T-helper 17 cell (primary cell): ENCODE measurements around the gene SNTA1. TPM values are rescaled to one million over a fixed set of nuclear protein-coding genes. Genes with fewer than 3 reads are reported as not detected.
A peak's percentile ranks its signal among the peaks of the same experiment; 100 is the strongest.
"Not testable (repeated sequence)": the region's sequence is repeated elsewhere in the genome, so short reads cannot be mapped to it uniquely, and the experiment has no call there.

Source experiments
- ATAC-seq: fragments of 150-1000 bp; cut with Tn5 transposase; 2 replicates; pipeline ENCODE4 v1.10.0; 2021; ENCODE audit warnings: mild to moderate bottlenecking, moderate library complexity
- DNase-seq, 3 donors: peaks; one replicate each; pipeline versions ENCODE4 v3.0.0 to v3.0.0-alpha.2; 2020 to 2021
- H3K9me3 ChIP-seq: one replicate; pipeline ENCODE4 v1.7.0; 2013; ENCODE audit warnings: low read length, mild to moderate bottlenecking; ENCODE audit not compliant: control insufficient read depth, poor library complexity, severe bottlenecking
- H3K27ac Mint-ChIP-seq: one replicate; pipeline ENCODE4 v1.8.0; 2022; ENCODE audit warnings: mild to moderate bottlenecking, moderate library complexity, mixed read lengths
- H3K27me3 Mint-ChIP-seq: one replicate; pipeline ENCODE4 v1.8.0; 2022; ENCODE audit warnings: mixed read lengths
- H3K36me3 Mint-ChIP-seq: one replicate; pipeline ENCODE4 v1.8.0; 2022; ENCODE audit warnings: low read depth, mixed read lengths
- H3K4me1 Mint-ChIP-seq: one replicate; pipeline ENCODE4 v1.8.0; 2022; ENCODE audit warnings: mild to moderate bottlenecking, mixed read lengths
- H3K4me3 Mint-ChIP-seq: one replicate; pipeline ENCODE4 v1.8.0; 2022; ENCODE audit warnings: mild to moderate bottlenecking, moderate library complexity, mixed read lengths
- total RNA-seq, 4 donors: library from RNA in 2 of 4; stranded (reverse) in 2 of 4; gene quantifications; one replicate each; pipeline ENCODE4 v1.2.3 and lab custom pipeline; 2022 to 2026

The SNTA1 gene
- total RNA-seq, 2 donors from 2014 or later: 5.6 to 6.6 TPM

GRCh38 chr20:33433465-33434234 is 9.9 kb downstream of the SNTA1 start:
- Mint-ChIP-seq H3K27me3 (no peaks in the 10 kb centered on the region), H3K27ac (no peak overlapping the region), H3K36me3 (peaks cover 2% of the 10 kb centered on the region)

GRCh38 chr20:33431797-33432381 is 11.7 kb downstream of the SNTA1 start:
- ATAC-seq: no peak
- no peak overlapping the region for H3K27ac Mint-ChIP-seq
- H3K27me3 Mint-ChIP-seq: no peaks in the 10 kb centered on the region
- H3K4me1 Mint-ChIP-seq: peaks cover 2% of the 10 kb centered on the region
- no peak overlapping the region for H3K4me3 Mint-ChIP-seq
- peaks cover 2% of the 10 kb centered on the region for H3K36me3 Mint-ChIP-seq
- no peak for DNase-seq
- no peaks in the 10 kb centered on the region for H3K9me3 ChIP-seq

More at GRCh38 chr20:33433465-33434234, 9.9 kb downstream of the SNTA1 start:
- DNase-seq (no peak), ATAC-seq (no peak)
- Mint-ChIP-seq H3K4me3 (no peak overlapping the region), H3K4me1 (peaks cover 2% of the 10 kb centered on the region)
- H3K9me3 ChIP-seq: no peaks in the 10 kb centered on the region

GRCh38 chr20:33423875-33424274 is 19.7 kb downstream of the SNTA1 start:
- not testable (repeated sequence) for H3K4me1 Mint-ChIP-seq, H3K27ac Mint-ChIP-seq, DNase-seq, ATAC-seq, H3K36me3 Mint-ChIP-seq, H3K4me3 Mint-ChIP-seq, H3K27me3 Mint-ChIP-seq, H3K9me3 ChIP-seq

GRCh38 chr20:33423141-33423834 is 20.3 kb downstream of the SNTA1 start:
- no peaks in the 10 kb centered on the region for H3K4me1 Mint-ChIP-seq

GRCh38 chr20:33419140-33419974 is 24.2 kb downstream of the SNTA1 start:
- Mint-ChIP-seq H3K27me3 (no peaks in the 10 kb centered on the region), H3K36me3 (no peaks in the 10 kb centered on the region), H3K4me3 (no peak overlapping the region), H3K4me1 (peaks cover 2% of the 10 kb centered on the region), H3K27ac (no peak overlapping the region)
- DNase-seq (no peak), ATAC-seq (no peak)
- H3K9me3 ChIP-seq: no peaks in the 10 kb centered on the region

More at GRCh38 chr20:33423141-33423834, 20.3 kb downstream of the SNTA1 start:
- DNase-seq (no peak), ATAC-seq (no peak)
- Mint-ChIP-seq H3K36me3 (no peaks in the 10 kb centered on the region), H3K27me3 (no peaks in the 10 kb centered on the region), H3K4me3 (no peak overlapping the region), H3K27ac (no peak overlapping the region)
- no peaks in the 10 kb centered on the region for H3K9me3 ChIP-seq

GRCh38 chr20:33418033-33418432 is 25.5 kb downstream of the SNTA1 start:
- DNase-seq: no peak
- H3K27me3 Mint-ChIP-seq: no peaks in the 10 kb centered on the region
- ATAC-seq: no peak

GRCh38 chr20:33415948-33416347 is 27.6 kb downstream of the SNTA1 start:
- Mint-ChIP-seq H3K27ac (no peak overlapping the region), H3K36me3 (peaks cover 6% of the 10 kb centered on the region), H3K4me3 (no peak overlapping the region), H3K4me1 (peaks cover 8% of the 10 kb centered on the region), H3K27me3 (no peaks in the 10 kb centered on the region)
- DNase-seq (no peak), ATAC-seq (no peak)
- H3K9me3 ChIP-seq: no peaks in the 10 kb centered on the region

More at GRCh38 chr20:33418033-33418432, 25.5 kb downstream of the SNTA1 start:
- no peaks in the 10 kb centered on the region for H3K36me3 Mint-ChIP-seq
- H3K4me1 Mint-ChIP-seq: peaks cover 2% of the 10 kb centered on the region
- no peaks in the 10 kb centered on the region for H3K9me3 ChIP-seq
- no peak overlapping the region for H3K4me3 Mint-ChIP-seq
- H3K27ac Mint-ChIP-seq: no peak overlapping the region

- no peak for DNase-seq
- Mint-ChIP-seq H3K4me3 (no peak overlapping the region), H3K4me1 (peaks cover 6% of the 10 kb centered on the region), H3K27ac (no peak overlapping the region), H3K27me3 (no peaks in the 10 kb centered on the region), H3K36me3 (peaks cover 6% of the 10 kb centered on the region)
- no peaks in the 10 kb centered on the region for H3K9me3 ChIP-seq
- no peak for ATAC-seq
Measured at GRCh38 chr20:33412484-33412838, 31.1 kb downstream of the SNTA1 start.

- Mint-ChIP-seq H3K4me1 (peaks cover 6% of the 10 kb centered on the region), H3K4me3 (no peak overlapping the region), H3K27me3 (no peaks in the 10 kb centered on the region), H3K27ac (peak overlapping the region; percentile 74), H3K36me3 (peaks cover 6% of the 10 kb centered on the region)
- ATAC-seq (no peak), DNase-seq (no peak)
- H3K9me3 ChIP-seq: no peaks in the 10 kb centered on the region
Measured at GRCh38 chr20:33411711-33412483, 31.7 kb downstream of the SNTA1 start.

- H3K9me3 ChIP-seq: no peaks in the 10 kb centered on the region
- peak overlapping the region; percentile 21 for H3K4me3 Mint-ChIP-seq
- peaks cover 6% of the 10 kb centered on the region for H3K4me1 Mint-ChIP-seq
- H3K27me3 Mint-ChIP-seq: no peaks in the 10 kb centered on the region
- DNase-seq (no peak), ATAC-seq (no peak)
- H3K27ac Mint-ChIP-seq: peak overlapping the region; percentile 74
- H3K36me3 Mint-ChIP-seq: peaks cover 6% of the 10 kb centered on the region
Measured at GRCh38 chr20:33411242-33411641, 32.3 kb downstream of the SNTA1 start.

- no peak for DNase-seq
- ATAC-seq: no peak
- peaks cover 6% of the 10 kb centered on the region for H3K36me3 Mint-ChIP-seq
- H3K9me3 ChIP-seq: no peaks in the 10 kb centered on the region
- H3K4me3 Mint-ChIP-seq: no peak overlapping the region
- peaks cover 6% of the 10 kb centered on the region for H3K4me1 Mint-ChIP-seq
- peak overlapping the region; percentile 80 for H3K27ac Mint-ChIP-seq
- H3K27me3 Mint-ChIP-seq: no peaks in the 10 kb centered on the region
Measured at GRCh38 chr20:33410081-33410742, 33.4 kb downstream of the SNTA1 start.
